Colonic mucosa (tissue), 4 donors: ENCODE data around the gene FAM221B. TPM values are rescaled to one million over a fixed set of nuclear protein-coding genes. Genes with fewer than 3 reads are reported as not detected.
A peak's percentile ranks its signal among the peaks of the same experiment; 100 is the strongest.

ENCODE experiments used
- DNase-seq: peaks from one replicate; pipeline ENCODE4 v3.0.0-alpha.2; 2020
- H3K27ac ChIP-seq: fragments of 200-600 bp; one replicate; pipeline ENCODE4 v1.8.0; 2021
- H3K27me3 ChIP-seq: fragments of 200-600 bp; one replicate; pipeline ENCODE4 v1.8.0; 2021
- H3K36me3 ChIP-seq: fragments of 200-600 bp; one replicate; pipeline ENCODE4 v1.8.0; 2021
- H3K4me1 ChIP-seq: fragments of 200-600 bp; one replicate; pipeline ENCODE4 v1.8.0; 2021; ENCODE audit warnings: mild to moderate bottlenecking
- H3K4me3 ChIP-seq: fragments of 200-600 bp; one replicate; pipeline ENCODE4 v1.8.0; 2021
- H3K9ac ChIP-seq, 2 donors: one replicate each; pipeline ENCODE4 v1.7.0; 2013; ENCODE audit warnings: control low read depth in 2 of 2, low read depth in 2 of 2, low read length in 2 of 2
- H3K9me3 ChIP-seq: fragments of 200-600 bp; one replicate; pipeline ENCODE4 v1.8.0; 2021
- CTCF ChIP-seq: fragments of 200-600 bp; IDR thresholded peaks from one replicate; pipeline ENCODE4 v1.8.0; 2022; ENCODE audit warnings: antibody characterized with exemption, mild to moderate bottlenecking
- intact Hi-C: fragments of 100-400 bp; cut with DNase I; formaldehyde crosslinking; loops from one replicate; pipeline ENCODE4 v1.14.1; 2022
- total RNA-seq, 2 donors: library from RNA; stranded (reverse); fragmentation: NEBNext Ultra II Directional in 1 of 2; extraction: Animal tissue kit (Norgen Biotek cat#: 25700) in 1 of 2; gene quantifications; one replicate each; pipeline ENCODE4 v1.2.1, GENCODE V29; 2021
- donor health status: healthy.
- donor health status: DM: no; HTN: no; CAD: no.
- donor health status: DM: no; HTN: no; CAD: no.

FAM221B gene
- total RNA-seq, 2 donors from 2014 or later, result 0.05 TPM; not detected in 1

GRCh38 chr9:35774907-35775635 is 53.5 kb downstream of the FAM221B start:
- no peaks in the 10 kb centered on the region for H3K36me3 ChIP-seq
- intact Hi-C loops, result no loop called here
- no peaks in the 10 kb centered on the region for H3K27me3 ChIP-seq
- peaks cover 14% of the 10 kb centered on the region for H3K4me1 ChIP-seq
- no peak for DNase-seq
- H3K9me3 ChIP-seq, result no peaks in the 10 kb centered on the region
- no peak overlapping the region for H3K9ac ChIP-seq
- H3K27ac ChIP-seq, result no peak overlapping the region
- no peak overlapping the region for H3K4me3 ChIP-seq
- TF ChIP-seq CTCF, result no peak

- Histone ChIP-seq H3K9ac (peak overlapping the region in 1 of 2 donors; percentile 57), H3K9me3 (no peaks in the 10 kb centered on the region), H3K4me1 (peaks cover 14% of the 10 kb centered on the region), H3K4me3 (no peak overlapping the region), H3K27me3 (no peaks in the 10 kb centered on the region), H3K27ac (peak overlapping the region; percentile 77), H3K36me3 (no peaks in the 10 kb centered on the region)
- peak; percentile 58 for DNase-seq
- intact Hi-C loops, result no loop called here
- TF ChIP-seq CTCF, result no peak
Measured at GRCh38 chr9:35771943-35772342, 56.6 kb downstream of the FAM221B start.

GRCh38 chr9:35771534-35771933 is 57.0 kb downstream of the FAM221B start:
- Histone ChIP-seq H3K27me3 (no peaks in the 10 kb centered on the region), H3K9ac (peak overlapping the region in 1 of 2 donors; percentile 57), H3K4me3 (no peak overlapping the region), H3K4me1 (peaks cover 14% of the 10 kb centered on the region), H3K36me3 (no peaks in the 10 kb centered on the region), H3K9me3 (no peaks in the 10 kb centered on the region), H3K27ac (peak overlapping the region; percentile 77)
- TF ChIP-seq CTCF, result no peak
- peak; percentile 71 for DNase-seq
- intact Hi-C loops, result no loop called here

- Histone ChIP-seq H3K36me3 (no peaks in the 10 kb centered on the region), H3K4me3 (no peak overlapping the region), H3K4me1 (peaks cover 14% of the 10 kb centered on the region), H3K9ac (peak overlapping the region in 1 of 2 donors; percentile 57), H3K9me3 (no peaks in the 10 kb centered on the region), H3K27ac (peak overlapping the region; percentile 77), H3K27me3 (no peaks in the 10 kb centered on the region)
- DNase-seq, result peak; percentile 52
- intact Hi-C loops, result no loop called here
- no peak for TF ChIP-seq CTCF
Measured at GRCh38 chr9:35771075-35771433, 57.5 kb downstream of the FAM221B start.

GRCh38 chr9:35769763-35770162 is 58.8 kb downstream of the FAM221B start:
- H3K4me3 ChIP-seq, result no peak overlapping the region
- no peaks in the 10 kb centered on the region for H3K9me3 ChIP-seq
- H3K27ac ChIP-seq, result no peak overlapping the region
- no peaks in the 10 kb centered on the region for H3K36me3 ChIP-seq
- TF ChIP-seq CTCF, result no peak
- H3K27me3 ChIP-seq, result no peaks in the 10 kb centered on the region
- no peak overlapping the region for H3K9ac ChIP-seq
- peaks cover 14% of the 10 kb centered on the region for H3K4me1 ChIP-seq
- no peak for DNase-seq
- intact Hi-C loops, result no loop called here
